Naive thymus-derived CD4-positive, alpha-beta T cell (primary cell): Measurements from ENCODE around the gene CLUH. TPM values are rescaled to one million over a fixed set of nuclear protein-coding genes. Genes with fewer than 3 reads are reported as not detected.

Experiments used
- ATAC-seq: fragments of 150-1000 bp; cut with Tn5 transposase; 2 replicates; pipeline ENCODE4 v1.10.0; 2021; ENCODE audit warnings: mild to moderate bottlenecking, moderate library complexity
- CTCF ChIA-PET: fragments of 350-600 bp; sonication (Branson Sonifier 250); formaldehyde crosslinking; loops from one replicate; lab custom pipeline; 2021; ENCODE audit warnings: antibody characterized with exemption; lab: Charles Lee
- POLR2A ChIA-PET: fragments of 350-600 bp; sonication (Branson Sonifier 250); formaldehyde crosslinking; loops from one replicate; lab custom pipeline; 2021; ENCODE audit warnings: antibody characterized with exemption, inconsistent platforms; lab: Charles Lee
- DNase-seq, 9 donors: peaks; one replicate each; pipeline versions ENCODE4 v3.0.0 to v3.0.0-alpha.2; 2020 to 2022; ENCODE audit warnings: mixed read lengths in 1 of 9
- H3K27ac ChIP-seq: one replicate; pipeline ENCODE4 v1.7.0; 2013; ENCODE audit warnings: mild to moderate bottlenecking, low read depth, low read length, moderate library complexity
- H3K27me3 ChIP-seq, 2 donors: one replicate each; pipeline ENCODE4 v1.7.0; 2013; ENCODE audit warnings: low read length in 2 of 2, mild to moderate bottlenecking in 2 of 2, moderate library complexity in 2 of 2; ENCODE audit not compliant: control insufficient read depth in 2 of 2, insufficient read depth in 2 of 2
- H3K36me3 ChIP-seq, 3 experiments: 1 replicate in 2 of 3; 2 replicates in 1 of 3; pipeline ENCODE4 v1.7.0; 2013; ENCODE audit warnings: low read length in 3 of 3, mild to moderate bottlenecking in 3 of 3, moderate library complexity in 1 of 3; ENCODE audit not compliant: insufficient read depth in 3 of 3, control insufficient read depth in 2 of 3
- H3K4me1 ChIP-seq, 2 donors: one replicate each; pipeline ENCODE4 v1.7.0; 2013; ENCODE audit warnings: low read length in 2 of 2, mild to moderate bottlenecking in 2 of 2, moderate library complexity in 1 of 2; ENCODE audit not compliant: control insufficient read depth in 2 of 2, insufficient read depth in 2 of 2
- H3K4me3 ChIP-seq: 2 replicates; pipeline ENCODE4 v1.7.0; 2013; ENCODE audit warnings: mild to moderate bottlenecking, low read length
- H3K9me3 ChIP-seq, 3 experiments: 1 replicate in 2 of 3; 2 replicates in 1 of 3; pipeline ENCODE4 v1.7.0; 2013; ENCODE audit warnings: low read length in 3 of 3; ENCODE audit not compliant: control insufficient read depth in 2 of 3
- H3K27ac Mint-ChIP-seq, 9 donors: one replicate each; pipeline ENCODE4 v1.8.0; 2020 to 2022; ENCODE audit warnings: mixed read lengths in 9 of 9, mild to moderate bottlenecking in 8 of 9, moderate library complexity in 5 of 9, inconsistent platforms in 2 of 9
- H3K27me3 Mint-ChIP-seq, 5 donors: one replicate each; pipeline ENCODE4 v1.8.0; 2021 to 2022; ENCODE audit warnings: mixed read lengths in 5 of 5, mild to moderate bottlenecking in 1 of 5
- H3K36me3 Mint-ChIP-seq, 5 donors: one replicate each; pipeline ENCODE4 v1.8.0; 2020 to 2022; ENCODE audit warnings: mixed read lengths in 5 of 5, mild to moderate bottlenecking in 3 of 5, inconsistent platforms in 1 of 5
- H3K4me1 Mint-ChIP-seq, 7 donors: one replicate each; pipeline ENCODE4 v1.8.0; 2020 to 2022; ENCODE audit warnings: mixed read lengths in 7 of 7, mild to moderate bottlenecking in 3 of 7, inconsistent platforms in 1 of 7
- H3K4me3 Mint-ChIP-seq, 10 donors: one replicate each; pipeline ENCODE4 v1.8.0; 2020 to 2022; ENCODE audit warnings: mild to moderate bottlenecking in 10 of 10, mixed read lengths in 10 of 10, moderate library complexity in 6 of 10, inconsistent platforms in 2 of 10
- H3K9me3 Mint-ChIP-seq, 11 donors: one replicate each; pipeline ENCODE4 v1.8.0; 2020 to 2022; ENCODE audit warnings: mixed read lengths in 11 of 11, mild to moderate bottlenecking in 4 of 11, inconsistent platforms in 1 of 11, moderate library complexity in 1 of 11
- intact Hi-C, 2 donors: fragments of 100-400 bp; cut with micrococcal nuclease; formaldehyde crosslinking; loops; one replicate each; pipeline ENCODE4 v1.15.1; 2023
- polyA plus RNA-seq, 2 donors: library from polyadenylated mRNA; unstranded; fragments of 300-500 nt; fragmentation: Illumina TruSeq; gene quantifications; one replicate each; pipeline ENCODE4 v1.2.3, GENCODE V29; 2021
- total RNA-seq, 6 experiments: library from RNA in 5 of 6; stranded (reverse) in 5 of 6; gene quantifications; 1 replicate in 5 of 6; 2 replicates in 1 of 6; pipeline ENCODE4 v1.2.3 and lab custom pipeline; 2021 to 2026

The CLUH gene
- total and polyA plus RNA-seq, 7 experiments from 2014 or later = 4.9 to 71.1 (median 45.8) TPM

- peaks cover 0 to 49% (median 5%) of the 10 kb centered on the region in 3 experiments for H3K36me3 ChIP-seq
- Mint-ChIP-seq H3K9me3 (peaks cover 0 to 3% (median 0%) of the 10 kb centered on the region in 11 donors), H3K36me3 (peaks cover 0 to 7% (median 0%) of the 10 kb centered on the region in 5 donors), H3K4me3 (peak overlapping the region in 1 of 10 donors; percentile 40), H3K4me1 (peaks cover 2 to 5% (median 4%) of the 10 kb centered on the region in 7 donors), H3K27ac (peak overlapping the region in 8 of 9 donors; percentile 23 to 90 (median 49)), H3K27me3 (no peaks in the 10 kb centered on the region)
- H3K4me1 ChIP-seq = peaks cover 0 to 14% of the 10 kb centered on the region in 2 donors
- H3K27ac ChIP-seq = no peak overlapping the region
- ChIA-PET POLR2A (no interaction called here), CTCF (no interaction called here)
- H3K27me3 ChIP-seq = no peaks in the 10 kb centered on the region
- H3K4me3 ChIP-seq = no peak overlapping the region
- ATAC-seq (no peak), DNase-seq (no peak)
- H3K9me3 ChIP-seq = no peaks in the 10 kb centered on the region
- intact Hi-C loops = no loop called here
These were observed 22.9 kb downstream of the CLUH start for GRCh38 chr17:2688351-2689342.

GRCh38 chr17:2687074-2687418 lies 24.5 kb downstream of the CLUH start:
- Histone ChIP-seq H3K27me3 (no peaks in the 10 kb centered on the region), H3K36me3 (peaks cover 0 to 48% (median 11%) of the 10 kb centered on the region in 3 experiments), H3K4me3 (no peak overlapping the region), H3K9me3 (no peaks in the 10 kb centered on the region), H3K4me1 (peaks cover 0 to 14% of the 10 kb centered on the region in 2 donors), H3K27ac (peak overlapping the region; percentile 18)
- peaks cover 2 to 5% (median 4%) of the 10 kb centered on the region in 7 donors for H3K4me1 Mint-ChIP-seq
- ChIA-PET POLR2A (interaction anchor here (1.2 kb wide), 1 partner anchor 8 kb away, joined by 4 read pairs; no protein-coding TSS in a partner anchor), CTCF (no interaction called here)
- H3K9me3 Mint-ChIP-seq = peaks cover 0 to 3% (median 0%) of the 10 kb centered on the region in 11 donors
- peaks cover 0 to 10% (median 6%) of the 10 kb centered on the region in 5 donors for H3K36me3 Mint-ChIP-seq
- peak overlapping the region in 6 of 9 donors; percentile 34 to 74 (median 64) for H3K27ac Mint-ChIP-seq
- DNase-seq (no peak), ATAC-seq (no peak)
- H3K27me3 Mint-ChIP-seq = no peaks in the 10 kb centered on the region
- intact Hi-C loops = no loop called here
- no peak overlapping the region for H3K4me3 Mint-ChIP-seq

- ATAC-seq (no peak), DNase-seq (no peak)
- Histone ChIP-seq H3K4me3 (no peak overlapping the region), H3K4me1 (peaks cover 0 to 14% of the 10 kb centered on the region in 2 donors), H3K9me3 (no peaks in the 10 kb centered on the region), H3K27me3 (no peaks in the 10 kb centered on the region), H3K36me3 (peaks cover 7 to 53% (median 23%) of the 10 kb centered on the region in 3 experiments), H3K27ac (no peak overlapping the region)
- H3K36me3 Mint-ChIP-seq = peaks cover 0 to 20% (median 11%) of the 10 kb centered on the region in 5 donors
- H3K4me1 Mint-ChIP-seq = peaks cover 2 to 5% (median 4%) of the 10 kb centered on the region in 7 donors
- ChIA-PET CTCF (interaction anchor here (1.2 kb wide), 1 partner anchor 93 kb away, joined by 7 read pairs; the partner anchor contains the start of gene PAFAH1B1), POLR2A (interaction anchor here (1.2 kb wide), 2 partner anchors 149 to 174 kb away, joined by 3 to 5 read pairs; partner anchors contain the start of gene METTL16)
- H3K27me3 Mint-ChIP-seq = no peaks in the 10 kb centered on the region
- intact Hi-C loops = no loop called here
- no peak overlapping the region for H3K4me3 Mint-ChIP-seq
- no peaks in the 10 kb centered on the region for H3K9me3 Mint-ChIP-seq
- H3K27ac Mint-ChIP-seq = peak overlapping the region in 3 of 9 donors; percentile 34 to 51 (median 48)
These were observed 25.9 kb downstream of the CLUH start for GRCh38 chr17:2685696-2686095.

GRCh38 chr17:2684549-2684948 lies 27.0 kb downstream of the CLUH start:
- Histone ChIP-seq H3K4me1 (peaks cover 0 to 14% of the 10 kb centered on the region in 2 donors), H3K27ac (no peak overlapping the region), H3K36me3 (peaks cover 16 to 53% (median 25%) of the 10 kb centered on the region in 3 experiments), H3K27me3 (no peaks in the 10 kb centered on the region), H3K4me3 (no peak overlapping the region), H3K9me3 (no peaks in the 10 kb centered on the region)
- Mint-ChIP-seq H3K36me3 (peaks cover 3 to 28% (median 18%) of the 10 kb centered on the region in 5 donors), H3K27me3 (no peaks in the 10 kb centered on the region), H3K27ac (peak overlapping the region in 2 of 9 donors; percentile 9 to 55), H3K4me1 (peaks cover 0 to 5% (median 4%) of the 10 kb centered on the region in 7 donors), H3K4me3 (no peak overlapping the region), H3K9me3 (no peaks in the 10 kb centered on the region)
- no peak for DNase-seq
- ChIA-PET POLR2A (no interaction called here), CTCF (interaction anchor here (1.2 kb wide), 1 partner anchor 91 kb away, joined by 7 read pairs; the partner anchor contains the start of gene PAFAH1B1)
- intact Hi-C loops = no loop called here
- ATAC-seq = no peak

GRCh38 chr17:2683912-2684311 lies 27.7 kb downstream of the CLUH start:
- H3K9me3 ChIP-seq = no peaks in the 10 kb centered on the region
- H3K4me3 ChIP-seq = no peak overlapping the region
- CTCF ChIA-PET = no interaction called here
- H3K36me3 Mint-ChIP-seq = peaks cover 8 to 34% (median 23%) of the 10 kb centered on the region in 5 donors
- H3K4me1 ChIP-seq = peaks cover 0 to 9% of the 10 kb centered on the region in 2 donors
- H3K27me3 Mint-ChIP-seq = no peaks in the 10 kb centered on the region
- peaks cover 16 to 54% (median 25%) of the 10 kb centered on the region in 3 experiments for H3K36me3 ChIP-seq
- no peak overlapping the region for H3K27ac ChIP-seq
- no peaks in the 10 kb centered on the region for H3K9me3 Mint-ChIP-seq
- no peak overlapping the region for H3K4me3 Mint-ChIP-seq
- H3K4me1 Mint-ChIP-seq = peaks cover 0 to 7% (median 4%) of the 10 kb centered on the region in 7 donors
- H3K27ac Mint-ChIP-seq = peak overlapping the region in 6 of 9 donors; percentile 3 to 61 (median 26)
- no peaks in the 10 kb centered on the region for H3K27me3 ChIP-seq
- POLR2A ChIA-PET = interaction anchor here (0.7 kb wide), 1 partner anchor 46 kb away, joined by 3 read pairs; no protein-coding TSS in a partner anchor
- ATAC-seq (no peak), DNase-seq (no peak)
- intact Hi-C loops = no loop called here

GRCh38 chr17:2682176-2682938 lies 29.2 kb downstream of the CLUH start:
- Histone ChIP-seq H3K4me3 (no peak overlapping the region), H3K4me1 (no peaks in the 10 kb centered on the region), H3K27me3 (no peaks in the 10 kb centered on the region), H3K36me3 (peaks cover 16 to 66% (median 25%) of the 10 kb centered on the region in 3 experiments), H3K27ac (no peak overlapping the region), H3K9me3 (no peaks in the 10 kb centered on the region)
- no peak for ATAC-seq
- Mint-ChIP-seq H3K36me3 (peaks cover 8 to 35% (median 23%) of the 10 kb centered on the region in 5 donors), H3K27ac (no peak overlapping the region), H3K27me3 (no peaks in the 10 kb centered on the region), H3K4me1 (peaks cover 0 to 4% (median 0%) of the 10 kb centered on the region in 7 donors), H3K9me3 (no peaks in the 10 kb centered on the region), H3K4me3 (no peak overlapping the region)
- intact Hi-C loops = no loop called here
- ChIA-PET POLR2A (no interaction called here), CTCF (no interaction called here)
- DNase-seq = no peak
